ENCODE measurements around the gene SHCBP1. TPM values are rescaled to one million over a fixed set of nuclear protein-coding genes. Genes with fewer than 3 reads are reported as not detected.

Gene SHCBP1
- total RNA-seq, 4 donors from 2014 or later = 1.8 TPM; not detected in 3

- H3K4me3 ChIP-seq (replicated peaks in 1 of 3) = no peak overlapping the region
- H3K36me3 ChIP-seq = no peaks in the 10 kb centered on the region
- intact Hi-C loops (cut with DNase I) = no loop called here
- DNase-seq = no peak
- TF ChIP-seq POLR2A (IDR thresholded peaks at IDR 0.05) = no peak
- no peak for TF ChIP-seq CTCF (IDR thresholded peaks at IDR 0.05)
- no peak overlapping the region for H3K27ac ChIP-seq
- H3K4me1 ChIP-seq = no peaks in the 10 kb centered on the region
- H3K27me3 ChIP-seq = no peaks in the 10 kb centered on the region
- WGBS, 2 donors = 68 to 74% methylated on average over 3 of the region's 3 CpGs
- H3K9me3 ChIP-seq = no peaks in the 10 kb centered on the region
These were observed 71.7 kb downstream of the SHCBP1 start for GRCh38 chr16:46549477-46549876.

Small RNA genes lying within 50 kb of the gene (small RNA-seq; reads per million reads assigned to genes)
- gene RNU6-845P = not detected

Other genes starting within 250 kb of the SHCBP1 start
- 10 to 100 TPM; 52.8 to 71.6 (median 62.6) TPM for gene VPS35, start 67.8 kb upstream of the SHCBP1 start, total RNA-seq
- 1 to 10 TPM in 3 of 4 donors, under 1 TPM in 1; 0.27 to 4.0 (median 1.7) TPM for gene ORC6, start 68.3 kb upstream of the SHCBP1 start, total RNA-seq
- gene MYLK3, start 127.0 kb upstream of the SHCBP1 start, total RNA-seq = under 1 TPM in 3 of 4 donors, not detected in 1; 0.10 to 0.27 (median 0.11) TPM
- 10 to 100 TPM in 1 of 4 donors, 1 to 10 TPM in 3; 5.1 to 13.3 (median 6.2) TPM for gene C16orf87, start 209.8 kb upstream of the SHCBP1 start, total RNA-seq

All from thyroid gland (tissue), 4 donors.